ENCODE measurements around the gene STIMATE. TPM values are rescaled to one million over a fixed set of nuclear protein-coding genes. Genes with fewer than 3 reads are reported as not detected.
A peak's percentile ranks its signal among the peaks of the same experiment; 100 is the strongest.

Gene STIMATE
- total RNA-seq, 1 donor from 2014 or later = 26.6 TPM

- no peak for DNase-seq
Observed at GRCh38 chr3:52841211-52841980, 56.0 kb downstream of the STIMATE start.

DNA sequence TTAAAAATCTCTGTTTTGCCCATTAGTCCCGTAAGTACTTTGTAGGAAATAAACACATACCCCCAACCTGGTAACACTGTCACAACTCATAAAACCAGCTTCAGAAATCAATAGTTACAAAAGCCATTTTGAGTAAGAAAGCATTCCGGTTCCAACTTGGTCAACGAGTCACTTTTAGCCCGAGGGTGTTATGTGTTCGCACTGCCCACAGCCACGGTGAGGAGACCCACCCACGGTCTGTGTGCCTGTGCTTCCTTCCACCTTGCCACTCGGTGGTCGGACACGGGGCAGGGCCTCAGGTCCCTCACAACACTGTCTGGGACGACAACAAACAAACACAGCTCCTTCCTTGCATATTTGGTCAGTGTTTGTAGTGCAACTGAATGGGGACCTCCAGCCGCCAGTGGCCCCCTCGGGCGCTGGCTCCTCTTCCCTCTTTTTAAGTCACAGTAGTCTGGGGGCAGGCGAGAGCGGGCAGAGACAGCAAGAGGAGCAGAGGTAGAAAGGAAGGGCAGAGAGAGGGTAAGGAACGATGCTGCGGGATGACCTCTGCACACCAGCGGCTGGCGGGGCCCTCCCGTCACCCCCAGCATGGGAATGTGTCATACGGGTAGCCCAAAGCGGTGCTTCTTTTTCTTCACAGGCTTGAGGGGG lies 57.3 kb downstream of the STIMATE start:
- DNase-seq = no peak

DNA sequence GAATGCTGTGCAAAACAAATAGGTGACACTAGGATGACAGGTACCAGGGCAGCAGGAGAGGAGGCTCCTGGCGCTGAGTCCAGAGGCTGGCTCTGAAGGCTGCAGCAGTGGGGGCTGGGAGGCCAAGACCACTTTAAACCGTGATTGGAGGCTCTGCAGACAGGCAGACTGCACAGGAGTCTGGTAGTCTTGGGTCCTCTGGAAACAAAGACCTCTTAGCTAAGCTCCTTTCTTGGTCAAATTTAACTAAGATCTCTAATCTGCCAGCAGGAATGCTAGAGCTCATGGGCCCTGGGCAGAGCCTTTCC lies 58.1 kb downstream of the STIMATE start:
- DNase-seq = no peak

- DNase-seq = no peak
Observed at GRCh38 chr3:52838561-52839267, 58.6 kb downstream of the STIMATE start.

DNA sequence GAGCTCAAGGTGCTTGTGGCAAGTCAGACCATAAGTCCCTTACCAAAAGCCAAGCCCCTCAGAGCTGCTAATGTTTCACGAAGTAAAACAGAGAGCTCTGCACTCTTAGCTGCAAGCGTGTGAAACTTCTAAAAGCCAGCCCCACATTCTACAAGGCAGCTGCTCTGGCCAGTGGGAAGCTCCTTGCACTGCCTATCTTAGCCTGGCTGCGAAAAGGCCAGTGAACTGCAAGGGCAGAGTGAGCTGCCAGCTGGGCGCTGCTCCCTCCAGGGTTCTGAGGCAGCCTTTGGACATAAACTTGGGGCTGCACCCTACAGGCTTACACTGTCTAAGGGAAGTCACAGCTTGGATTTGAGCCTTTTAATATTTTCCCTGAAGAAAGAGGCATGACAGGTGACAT lies 60.4 kb downstream of the STIMATE start:
- peak; percentile 60 for DNase-seq

DNA sequence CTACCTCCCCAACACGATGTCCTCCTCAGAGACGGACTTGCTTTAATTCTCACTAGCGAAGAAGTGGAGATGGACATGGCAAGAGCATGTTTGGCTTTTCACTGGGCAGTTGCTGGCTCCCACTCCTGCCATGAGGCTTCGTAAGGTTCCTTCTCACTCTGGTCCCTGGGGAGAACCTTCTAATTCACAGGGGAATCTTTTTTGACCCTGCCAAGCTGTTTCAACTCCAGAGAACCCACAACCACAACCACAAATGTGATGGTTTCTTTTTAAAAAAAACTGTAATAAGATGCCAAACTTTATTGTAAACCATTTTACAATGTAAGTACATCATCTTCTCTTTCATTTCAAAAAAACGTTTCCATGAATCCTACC lies 60.9 kb downstream of the STIMATE start:
- no peak for DNase-seq

DNA sequence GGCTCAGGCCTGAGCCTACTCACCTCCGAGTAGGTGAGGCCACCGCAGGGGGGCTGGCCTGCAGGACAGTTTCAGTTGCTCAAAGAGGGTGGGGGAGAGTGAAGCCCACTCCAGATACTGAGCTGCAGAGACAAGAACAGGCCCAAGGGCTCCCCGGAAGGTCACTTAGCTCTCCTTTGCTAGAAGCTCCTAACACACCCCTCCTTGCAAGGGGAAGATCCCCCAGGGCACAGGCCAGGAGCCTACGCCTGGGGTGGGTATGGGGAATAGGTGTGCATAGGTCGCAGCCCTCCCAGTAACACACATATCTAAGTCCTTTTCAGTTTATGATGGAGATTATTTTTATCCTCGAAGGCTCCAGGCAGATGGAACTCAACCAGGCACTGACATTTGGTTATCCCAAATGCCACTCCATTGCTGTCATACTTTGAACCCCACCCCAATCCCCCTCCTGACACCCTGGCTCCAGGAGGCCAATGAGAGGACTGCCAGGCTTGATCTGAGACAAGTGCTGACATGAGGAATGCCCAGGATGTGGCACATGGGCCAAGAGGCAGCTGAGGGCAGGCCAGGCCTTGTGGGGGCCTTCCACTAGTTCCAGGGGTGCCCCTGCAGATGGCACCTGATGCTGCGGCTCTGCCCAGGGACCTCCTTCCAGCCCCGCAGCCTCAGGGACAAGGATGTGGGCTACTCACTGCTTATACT lies 61.4 kb downstream of the STIMATE start:
- peak; percentile 77 for DNase-seq

GRCh38 chr3:52834871-52835501 lies 62.4 kb downstream of the STIMATE start, which contains the start of gene MUSTN1:
MUSTN1 (minus strand) TSS chr3:52835019; CDS start chr3:52834948, 71 bp downstream.
- peak; percentile 90 for DNase-seq

GRCh38 chr3:52833202-52833601 lies 64.1 kb downstream of the STIMATE start:
- no peak for DNase-seq

DNA sequence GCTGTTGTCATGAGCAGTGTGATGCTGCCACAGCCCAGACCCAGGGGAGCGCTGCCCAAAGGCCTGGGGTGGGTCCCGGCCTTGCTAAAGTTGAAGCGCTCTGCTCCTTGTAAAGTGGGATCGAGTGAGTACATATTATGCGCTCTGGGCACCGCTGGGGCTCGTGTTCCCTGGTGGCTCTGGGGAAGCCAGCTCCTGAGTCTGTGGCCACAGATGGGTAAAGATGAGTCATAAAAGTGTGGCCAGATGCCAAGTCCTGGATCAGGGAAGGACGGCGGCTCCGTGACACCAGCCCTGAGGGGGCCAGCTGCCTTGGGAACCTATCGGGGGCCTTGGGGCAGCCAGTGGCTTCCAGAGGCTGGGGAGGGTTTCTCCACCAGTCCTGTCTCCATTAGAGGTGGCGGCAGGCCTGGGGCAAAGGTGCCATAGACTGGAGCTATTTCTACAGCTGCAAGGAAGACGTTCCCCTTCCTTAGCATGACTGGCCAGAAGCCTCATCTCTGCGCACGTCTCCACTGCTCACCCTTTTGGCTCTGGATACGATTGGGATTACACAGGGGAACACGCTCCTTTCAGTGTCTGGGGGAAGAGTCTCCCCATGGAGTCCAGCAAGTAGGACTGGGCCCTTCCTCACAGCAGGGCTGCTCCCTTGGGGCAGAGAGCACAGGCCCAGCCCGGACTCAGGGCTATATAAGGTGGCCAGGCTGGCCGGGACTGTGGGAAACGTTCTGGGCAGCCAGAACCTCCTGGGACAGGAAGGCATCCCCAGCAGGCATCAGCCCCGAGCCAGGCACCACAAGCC lies 65.6 kb downstream of the STIMATE start:
- peak; percentile 80 for DNase-seq

DNA sequence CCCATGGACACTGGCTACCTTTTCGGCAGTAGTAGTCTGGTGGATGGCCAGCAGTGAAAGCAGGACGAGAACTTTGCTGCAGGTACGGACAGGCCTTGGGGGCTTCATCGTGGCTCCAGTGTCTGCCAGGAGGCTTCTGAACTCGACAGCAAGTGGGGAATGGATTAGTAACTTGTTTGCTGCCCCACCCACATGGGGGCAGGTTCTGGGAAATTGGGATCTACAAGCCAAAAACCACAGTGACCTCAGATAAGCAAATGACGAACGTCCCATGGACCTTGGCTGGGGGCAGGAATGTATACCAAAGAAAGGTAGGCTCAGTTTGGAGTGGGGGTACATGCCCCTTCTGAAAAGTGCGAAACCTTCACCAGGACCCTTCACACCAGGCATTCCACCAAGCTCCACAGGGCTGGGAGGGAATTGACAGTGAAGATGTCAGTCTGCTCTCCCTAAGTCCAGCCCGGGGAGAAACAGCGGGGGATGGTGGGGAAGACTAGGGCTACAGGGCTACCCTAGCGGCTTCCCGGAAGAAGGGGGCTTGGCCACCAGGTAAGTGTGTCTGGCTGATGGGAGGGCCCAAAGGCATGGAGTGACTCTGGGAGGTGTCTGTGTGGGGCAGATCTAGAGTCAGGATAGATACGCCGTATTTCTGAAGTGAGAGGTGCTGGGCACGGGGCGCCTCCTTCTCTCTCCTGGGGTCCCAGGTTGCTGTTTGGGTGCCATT lies 66.7 kb downstream of the STIMATE start, which contains the start of gene ITIH4:
Gene ITIH4 (minus strand): TSS at position 138 of the 724 bp plus-strand sequence. CDS start 30 bp downstream, at position 108.
- DNase-seq = no peak

DNA sequence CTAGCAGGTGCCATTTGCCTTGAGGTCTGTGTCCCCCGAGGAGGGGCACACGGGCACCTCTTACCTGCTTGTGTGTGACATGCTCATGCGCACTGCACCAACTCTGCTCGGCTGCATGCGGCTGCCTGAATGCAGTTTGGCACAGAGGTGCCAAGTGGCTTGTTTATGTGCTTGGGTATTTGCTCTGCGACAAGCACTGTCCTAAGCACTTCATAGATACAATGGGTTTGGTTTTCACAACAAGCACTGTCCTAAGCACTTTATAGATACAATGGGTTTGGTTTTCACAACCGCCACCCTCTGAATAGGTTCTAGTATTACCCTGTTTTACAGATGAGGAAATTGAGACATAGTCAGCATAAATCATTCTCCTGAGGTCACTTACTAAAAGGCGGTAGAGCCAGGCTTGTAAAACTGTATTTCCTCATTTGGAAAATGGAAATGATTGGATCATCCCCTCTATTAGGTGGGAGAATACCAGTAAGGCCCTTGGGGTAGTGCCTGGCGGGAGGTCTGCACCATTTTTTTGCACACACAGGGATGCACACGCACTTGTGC lies 67.4 kb downstream of the STIMATE start:
- DNase-seq = no peak

DNA sequence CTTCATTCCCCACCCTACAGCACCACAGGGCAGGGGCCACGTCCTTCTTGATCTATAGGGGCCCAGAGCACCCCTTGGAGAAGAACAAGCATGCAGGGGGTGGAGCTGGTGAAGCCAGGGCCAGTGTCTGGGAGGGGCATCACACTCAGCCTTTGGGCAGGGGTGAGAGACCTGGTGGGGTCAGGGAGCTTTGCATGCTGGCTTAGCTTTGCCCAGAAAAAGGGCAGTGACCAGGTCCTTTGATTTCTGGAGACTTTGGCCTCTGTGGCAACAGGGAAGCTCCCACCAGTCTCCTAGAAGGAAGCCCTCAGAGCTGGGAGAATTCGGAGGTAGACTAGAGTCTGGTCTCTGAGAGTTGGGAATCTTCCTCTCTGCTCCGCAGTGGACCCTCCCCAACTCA lies 67.9 kb downstream of the STIMATE start:
- DNase-seq = no peak

GRCh38 chr3:52827866-52828376 lies 69.4 kb downstream of the STIMATE start:
- DNase-seq = no peak

- no peak for DNase-seq
Observed at GRCh38 chr3:52827441-52827840, 69.9 kb downstream of the STIMATE start.

DNA sequence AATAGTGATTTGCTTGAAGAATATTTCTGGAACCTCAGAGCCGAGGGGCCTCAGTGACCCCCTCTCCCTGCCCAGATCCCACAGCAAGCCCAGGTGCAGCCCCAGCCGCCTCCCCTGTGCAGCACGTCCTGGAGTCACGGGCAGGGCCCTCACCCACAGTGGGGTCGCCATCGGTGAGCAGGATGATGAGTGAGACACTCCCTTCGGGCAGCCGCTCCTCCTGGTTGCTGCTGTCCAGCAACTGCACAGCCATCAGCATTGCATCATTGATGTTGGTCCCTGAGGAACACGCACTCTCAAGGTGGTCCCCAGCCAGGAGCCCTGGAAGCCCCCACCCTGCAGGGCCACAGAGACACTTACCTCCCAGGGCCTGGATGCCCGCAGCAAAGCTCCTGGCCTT lies 73.3 kb downstream of the STIMATE start:
- DNase-seq = no peak

- DNase-seq = no peak
Observed at GRCh38 chr3:52822363-52822762, 75.0 kb downstream of the STIMATE start.

DNA sequence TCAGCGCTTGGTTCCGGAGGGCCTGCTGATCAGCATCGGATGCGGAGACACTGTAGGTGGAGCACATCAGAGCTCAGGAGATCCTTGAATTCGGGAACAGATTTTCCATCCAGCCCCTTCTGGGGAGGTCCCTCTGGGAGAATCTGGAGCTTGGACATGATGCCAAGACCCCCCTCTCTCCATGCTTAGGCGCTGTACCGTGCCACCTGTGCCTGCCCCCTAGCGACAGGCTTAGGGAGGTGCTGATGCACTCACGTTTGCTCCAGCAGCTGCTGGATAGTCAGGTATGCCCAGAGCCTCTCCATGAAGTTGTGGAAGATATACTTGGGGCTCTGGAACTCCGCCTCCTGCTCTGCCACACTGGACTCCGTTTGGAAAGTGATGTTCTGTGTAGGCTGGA lies 76.6 kb downstream of the STIMATE start:
- DNase-seq = no peak

DNA sequence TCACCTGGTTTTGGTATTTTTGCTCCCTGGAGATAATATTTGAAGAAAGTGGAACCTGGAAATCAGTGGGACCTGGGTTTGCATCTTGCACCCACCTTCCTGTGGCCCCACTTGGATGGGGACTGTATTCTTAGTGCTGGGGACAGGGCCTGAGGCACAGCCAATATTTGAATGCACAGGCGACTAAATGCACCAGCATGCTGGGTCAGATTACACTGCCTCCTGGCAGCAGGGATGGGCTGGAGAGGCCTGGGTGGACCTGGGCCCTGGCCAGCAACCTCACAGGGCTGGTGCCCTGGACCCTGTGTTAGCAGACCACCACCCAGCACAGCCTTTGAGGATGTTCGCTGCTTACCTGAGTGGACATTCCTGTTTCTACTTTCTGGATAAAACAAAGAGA lies 77.4 kb downstream of the STIMATE start:
- DNase-seq = no peak

GRCh38 chr3:52817860-52818259 lies 79.5 kb downstream of the STIMATE start:
- DNase-seq = no peak
